Activated T-helper 17 cell treated with anti-CD3 and anti-CD28 coated beads, Interleukin-2, amount 50 U/mL, for 72 hours (primary cell): Measurements from ENCODE around the gene GSTA4. TPM values are rescaled to one million over a fixed set of nuclear protein-coding genes. Genes with fewer than 3 reads are reported as not detected.
"Not testable (repeated sequence)": the region's sequence is repeated elsewhere in the genome, so short reads cannot be mapped to it uniquely, and the experiment has no call there.

Experiments used
- ATAC-seq: fragments of 150-1000 bp; cut with Tn5 transposase; replicated peaks from 2 replicates; pipeline ENCODE4 v1.10.0; 2021; ENCODE audit warnings: mild to moderate bottlenecking, moderate library complexity
- H3K27ac Mint-ChIP-seq: one replicate; pipeline ENCODE4 v1.8.0; 2022; ENCODE audit warnings: mixed read lengths
- H3K27me3 Mint-ChIP-seq: one replicate; pipeline ENCODE4 v1.8.0; 2022; ENCODE audit warnings: mixed read lengths
- H3K36me3 Mint-ChIP-seq: one replicate; pipeline ENCODE4 v1.8.0; 2022; ENCODE audit warnings: low read depth, mild to moderate bottlenecking, mixed read lengths
- H3K4me1 Mint-ChIP-seq: one replicate; pipeline ENCODE4 v1.8.0; 2022; ENCODE audit warnings: mixed read lengths
- H3K4me3 Mint-ChIP-seq: one replicate; pipeline ENCODE4 v1.8.0; 2022; ENCODE audit warnings: mild to moderate bottlenecking, mixed read lengths
- H3K9me3 Mint-ChIP-seq: one replicate; pipeline ENCODE4 v1.8.0; 2022; ENCODE audit warnings: mixed read lengths
- total RNA-seq, 2 donors: library from RNA; stranded (reverse); gene quantifications; one replicate each; pipeline ENCODE4 v1.2.3, GENCODE V29; 2022

Gene GSTA4
- 1 to 10 TPM in 1 of 2 donors, under 1 TPM in 1; 0.56 to 5.2 TPM for total RNA-seq

GRCh38 chr6:52995089-52995912, at the start of gene GSTA4:
Gene GSTA4, minus strand, starts transcription at chr6:52995284. Its CDS starts 1,041 bp downstream, at chr6:52994243.
- Mint-ChIP-seq H3K36me3 (peaks cover 27% of the 10 kb centered on the region), H3K4me3 (peak within 1 kb of the TSS; percentile 95), H3K27ac (peak within 1 kb of the TSS; percentile 100), H3K4me1 (peaks cover 33% of the 10 kb centered on the region)
- not testable (repeated sequence) for H3K9me3 Mint-ChIP-seq, H3K27me3 Mint-ChIP-seq
- ATAC-seq = peak; percentile 90

- H3K27ac Mint-ChIP-seq = no peak overlapping the region
- no peaks in the 10 kb centered on the region for H3K9me3 Mint-ChIP-seq
- no peak overlapping the region for H3K4me3 Mint-ChIP-seq
- H3K27me3 Mint-ChIP-seq = no peaks in the 10 kb centered on the region
- ATAC-seq = no peak
- H3K36me3 Mint-ChIP-seq = peaks cover 23% of the 10 kb centered on the region
- peaks cover 24% of the 10 kb centered on the region for H3K4me1 Mint-ChIP-seq
Observed at GRCh38 chr6:53044572-53044971, 49.5 kb upstream of the GSTA4 start.

- H3K4me3 Mint-ChIP-seq = no peak overlapping the region
- H3K36me3 Mint-ChIP-seq = peaks cover 28% of the 10 kb centered on the region
- H3K27me3 Mint-ChIP-seq = no peaks in the 10 kb centered on the region
- no peak for ATAC-seq
- H3K4me1 Mint-ChIP-seq = peaks cover 21% of the 10 kb centered on the region
- H3K9me3 Mint-ChIP-seq = no peaks in the 10 kb centered on the region
- no peak overlapping the region for H3K27ac Mint-ChIP-seq
Observed at GRCh38 chr6:53044071-53044470, 49.0 kb upstream of the GSTA4 start.

- Mint-ChIP-seq H3K4me3 (no peak overlapping the region), H3K27me3 (no peaks in the 10 kb centered on the region), H3K36me3 (peaks cover 33% of the 10 kb centered on the region), H3K27ac (no peak overlapping the region), H3K9me3 (no peaks in the 10 kb centered on the region), H3K4me1 (peaks cover 16% of the 10 kb centered on the region)
- no peak for ATAC-seq
Observed at GRCh38 chr6:53043581-53043980, 48.5 kb upstream of the GSTA4 start.

- no peak overlapping the region for H3K4me3 Mint-ChIP-seq
- H3K36me3 Mint-ChIP-seq = peaks cover 40% of the 10 kb centered on the region
- no peak overlapping the region for H3K27ac Mint-ChIP-seq
- H3K27me3 Mint-ChIP-seq = no peaks in the 10 kb centered on the region
- no peaks in the 10 kb centered on the region for H3K9me3 Mint-ChIP-seq
- peak; percentile 45 for ATAC-seq
- H3K4me1 Mint-ChIP-seq = peaks cover 8% of the 10 kb centered on the region
Observed at GRCh38 chr6:53042112-53042511, 47.0 kb upstream of the GSTA4 start.

- Mint-ChIP-seq H3K36me3 (peaks cover 46% of the 10 kb centered on the region), H3K27ac (peak overlapping the region; percentile 0), H3K27me3 (no peaks in the 10 kb centered on the region), H3K4me3 (no peak overlapping the region), H3K4me1 (peaks cover 4% of the 10 kb centered on the region), H3K9me3 (no peaks in the 10 kb centered on the region)
- ATAC-seq = no peak
Observed at GRCh38 chr6:53041356-53041755, 46.3 kb upstream of the GSTA4 start.

- Mint-ChIP-seq H3K36me3 (peaks cover 64% of the 10 kb centered on the region), H3K4me1 (peaks cover 4% of the 10 kb centered on the region), H3K27ac (no peak overlapping the region), H3K27me3 (no peaks in the 10 kb centered on the region), H3K9me3 (no peaks in the 10 kb centered on the region), H3K4me3 (no peak overlapping the region)
- no peak for ATAC-seq
Observed at GRCh38 chr6:53038596-53038995, 43.5 kb upstream of the GSTA4 start.

- Mint-ChIP-seq H3K27ac (no peak overlapping the region), H3K4me1 (peaks cover 4% of the 10 kb centered on the region), H3K4me3 (no peak overlapping the region), H3K9me3 (no peaks in the 10 kb centered on the region), H3K27me3 (no peaks in the 10 kb centered on the region), H3K36me3 (peaks cover 68% of the 10 kb centered on the region)
- ATAC-seq = no peak
Observed at GRCh38 chr6:53038141-53038540, 43.1 kb upstream of the GSTA4 start.

GRCh38 chr6:53035549-53036213, 40.6 kb upstream of the GSTA4 start:
- Mint-ChIP-seq H3K27ac (no peak overlapping the region), H3K4me1 (peaks cover 4% of the 10 kb centered on the region), H3K4me3 (no peak overlapping the region), H3K27me3 (no peaks in the 10 kb centered on the region), H3K9me3 (no peaks in the 10 kb centered on the region), H3K36me3 (peaks cover 81% of the 10 kb centered on the region)
- ATAC-seq = no peak

- no peaks in the 10 kb centered on the region for H3K9me3 Mint-ChIP-seq
- peaks cover 4% of the 10 kb centered on the region for H3K4me1 Mint-ChIP-seq
- H3K27me3 Mint-ChIP-seq = no peaks in the 10 kb centered on the region
Observed at GRCh38 chr6:53033764-53034163, 38.7 kb upstream of the GSTA4 start.

GRCh38 chr6:53032849-53033248, 37.8 kb upstream of the GSTA4 start:
- no peak overlapping the region for H3K27ac Mint-ChIP-seq
- H3K9me3 Mint-ChIP-seq = no peaks in the 10 kb centered on the region
- peaks cover 4% of the 10 kb centered on the region for H3K4me1 Mint-ChIP-seq
- ATAC-seq = no peak
- no peak overlapping the region for H3K4me3 Mint-ChIP-seq
- H3K36me3 Mint-ChIP-seq = peaks cover 81% of the 10 kb centered on the region
- H3K27me3 Mint-ChIP-seq = no peaks in the 10 kb centered on the region

More at GRCh38 chr6:53033764-53034163, 38.7 kb upstream of the GSTA4 start:
- Mint-ChIP-seq H3K27ac (no peak overlapping the region), H3K36me3 (peaks cover 81% of the 10 kb centered on the region), H3K4me3 (no peak overlapping the region)
- no peak for ATAC-seq

- Mint-ChIP-seq H3K36me3 (peaks cover 83% of the 10 kb centered on the region), H3K27me3 (no peaks in the 10 kb centered on the region), H3K9me3 (no peaks in the 10 kb centered on the region), H3K27ac (no peak overlapping the region), H3K4me1 (peaks cover 4% of the 10 kb centered on the region), H3K4me3 (no peak overlapping the region)
- no peak for ATAC-seq
Observed at GRCh38 chr6:53031281-53031680, 36.2 kb upstream of the GSTA4 start.

- peaks cover 78% of the 10 kb centered on the region for H3K36me3 Mint-ChIP-seq
- ATAC-seq = no peak
Observed at GRCh38 chr6:53029761-53030160, 34.7 kb upstream of the GSTA4 start.

GRCh38 chr6:53029257-53029656, 34.2 kb upstream of the GSTA4 start:
- H3K9me3 Mint-ChIP-seq = no peaks in the 10 kb centered on the region
- ATAC-seq = peak; percentile 83

More at GRCh38 chr6:53029761-53030160, 34.7 kb upstream of the GSTA4 start:
- H3K4me1 Mint-ChIP-seq = peaks cover 4% of the 10 kb centered on the region
- no peaks in the 10 kb centered on the region for H3K9me3 Mint-ChIP-seq
- no peak overlapping the region for H3K4me3 Mint-ChIP-seq
- H3K27me3 Mint-ChIP-seq = no peaks in the 10 kb centered on the region
- H3K27ac Mint-ChIP-seq = no peak overlapping the region

GRCh38 chr6:53028467-53028866, 33.4 kb upstream of the GSTA4 start:
- no peak overlapping the region for H3K4me3 Mint-ChIP-seq
- H3K4me1 Mint-ChIP-seq = peaks cover 4% of the 10 kb centered on the region
- H3K36me3 Mint-ChIP-seq = peaks cover 65% of the 10 kb centered on the region
- ATAC-seq = no peak
- H3K27me3 Mint-ChIP-seq = no peaks in the 10 kb centered on the region
- no peaks in the 10 kb centered on the region for H3K9me3 Mint-ChIP-seq
- peak overlapping the region; percentile 80 for H3K27ac Mint-ChIP-seq

More at GRCh38 chr6:53029257-53029656, 34.2 kb upstream of the GSTA4 start:
- Mint-ChIP-seq H3K27me3 (no peaks in the 10 kb centered on the region), H3K4me3 (no peak overlapping the region), H3K4me1 (peaks cover 4% of the 10 kb centered on the region), H3K27ac (peak overlapping the region; percentile 80), H3K36me3 (peaks cover 73% of the 10 kb centered on the region)
